Cardiac fibroblast (primary cell): ENCODE results near the gene ZNF23.

ENCODE experiments used
- DNase-seq, 2 donors: peaks; one replicate each; pipeline versions ENCODE4 v3.0.0 to v3.0.0-alpha.2; 2010; ENCODE audit warnings: low read depth in 2 of 2
- H3K4me3 ChIP-seq, 2 donors: replicated peaks in 1 of 2; 1 replicate in 1 of 2; 2 replicates in 1 of 2; pipeline ENCODE4 v1.5.1; 2011; ENCODE audit warnings: low read depth in 2 of 2, low read length in 2 of 2, mild to moderate bottlenecking in 2 of 2, moderate library complexity in 1 of 2
- CTCF ChIP-seq: IDR thresholded peaks from one replicate; pipeline ENCODE4 v1.5.1; 2011; ENCODE audit warnings: low read depth, mild to moderate bottlenecking, low read length, inconsistent platforms

ZNF23 gene

DNA sequence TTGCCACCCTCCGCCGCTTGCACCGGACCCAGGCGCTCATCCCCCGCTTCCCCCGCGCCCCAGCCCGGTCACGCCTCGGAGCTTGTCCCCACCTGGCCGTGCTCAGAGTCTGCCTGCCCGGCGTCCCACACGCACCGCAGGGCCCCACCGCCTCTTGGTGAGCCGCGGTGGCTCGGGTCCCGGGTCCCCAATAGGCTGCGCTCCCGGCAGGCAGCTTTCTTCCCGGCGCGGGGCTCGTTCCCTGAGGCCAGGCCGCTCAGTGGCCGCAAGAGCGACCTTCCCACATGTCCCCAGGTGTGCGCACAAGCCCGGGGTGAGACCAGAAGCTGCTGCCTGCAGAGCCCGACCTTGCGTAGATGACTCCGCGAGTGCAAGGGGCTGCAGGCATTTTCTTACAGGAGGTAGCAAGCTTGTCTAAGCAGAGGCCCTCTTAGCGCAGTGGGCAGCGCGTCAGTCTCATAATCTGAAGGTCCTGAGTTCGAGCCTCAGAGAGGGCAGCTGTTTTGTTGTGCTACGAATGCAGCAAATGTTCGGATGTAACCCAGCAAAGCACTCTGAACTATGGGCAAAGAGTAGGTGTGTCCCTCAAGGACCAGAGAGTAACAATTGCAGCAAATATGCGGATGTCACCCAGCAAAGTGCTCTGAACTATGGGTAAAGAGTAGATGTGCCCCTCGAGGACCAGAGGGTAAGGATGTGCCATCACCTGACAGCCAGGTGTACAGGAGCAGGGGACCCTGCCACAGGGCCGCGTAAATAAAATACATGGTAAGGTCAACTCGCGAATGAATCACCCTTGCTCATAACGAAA, 35.8 kb downstream of the ZNF23 start:
- DNase-seq, result peak; percentile 78 to 94
- no peak for TF ChIP-seq CTCF
- peak overlapping the region; percentile 26 to 55 for H3K4me3 ChIP-seq

DNA sequence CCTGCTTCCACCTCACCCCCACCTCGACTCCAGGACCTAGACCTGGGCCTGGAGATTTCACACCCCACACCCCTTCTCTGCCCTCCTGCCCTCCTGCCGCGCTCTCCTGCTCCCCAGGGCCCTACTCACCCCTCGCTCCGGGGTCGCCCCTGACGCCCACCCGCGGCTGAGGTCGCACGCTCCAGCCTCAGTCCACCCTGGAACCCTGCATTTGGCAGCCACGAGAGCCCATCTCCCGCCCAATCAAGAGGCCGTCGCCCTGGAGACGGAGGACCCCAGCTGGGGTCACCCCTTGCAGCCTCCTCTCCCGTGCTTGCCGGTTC, 36.3 kb downstream of the ZNF23 start:
- H3K4me3 ChIP-seq, result peak overlapping the region in 1 of 2 donors; percentile 55
- DNase-seq, result no peak
- no peak for TF ChIP-seq CTCF

GRCh38 chr16:71424626-71425025, 37.4 kb downstream of the ZNF23 start:
- no peak for DNase-seq
- no peak overlapping the region for H3K4me3 ChIP-seq
- TF ChIP-seq CTCF, result no peak

DNA sequence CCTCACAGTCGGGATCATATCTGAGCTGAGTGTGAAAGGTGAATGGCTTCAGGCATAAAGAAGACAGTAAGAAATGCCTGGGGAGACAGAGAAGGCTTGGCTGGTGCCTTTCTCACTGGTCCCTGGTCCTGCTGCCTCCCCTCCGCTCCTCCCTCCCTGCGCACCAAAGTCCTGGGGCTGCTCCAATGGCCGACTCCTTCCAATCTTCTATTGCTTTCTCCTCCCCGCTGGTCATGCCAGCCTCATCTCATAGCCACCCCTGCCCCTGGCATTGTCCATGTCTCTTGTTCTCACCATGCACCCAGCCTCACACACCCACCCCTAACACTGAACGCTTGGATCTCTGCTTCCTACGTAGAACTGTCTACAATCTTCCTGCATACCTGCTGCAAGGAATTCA, 38.2 kb downstream of the ZNF23 start:
- no peak overlapping the region for H3K4me3 ChIP-seq
- no peak for DNase-seq
- no peak for TF ChIP-seq CTCF

GRCh38 chr16:71423016-71423415, 39.0 kb downstream of the ZNF23 start:
- no peak for DNase-seq
- no peak overlapping the region for H3K4me3 ChIP-seq
- TF ChIP-seq CTCF, result no peak

- peak; percentile 49 for TF ChIP-seq CTCF
- no peak overlapping the region for H3K4me3 ChIP-seq
- peak in 1 of 2 donors; percentile 19 for DNase-seq
These were observed 40.1 kb downstream of the ZNF23 start for GRCh38 chr16:71421911-71422310.

GRCh38 chr16:71414038-71414437, 48.0 kb downstream of the ZNF23 start:
- no peak for TF ChIP-seq CTCF
- no peak overlapping the region for H3K4me3 ChIP-seq
- no peak for DNase-seq
